Kasumi-1 (cell line): ENCODE measurements around the gene ZNF724.
"Not testable (repeated sequence)": the region's sequence is repeated elsewhere in the genome, so short reads cannot be mapped to it uniquely, and the experiment has no call there.

Experiments
- DNase-seq, 2 experiments: peaks; one replicate each; lab custom pipeline; 2025; lab: John Stamatoyannopoulos, UW

ZNF724 gene

GRCh38 chr19:23249911-23250649, at the start of gene ZNF724:
Gene ZNF724 (minus strand): TSS chr19:23250394. CDS start chr19:23250242, 152 bp downstream.
- peak; percentile 98 for DNase-seq

DNA sequence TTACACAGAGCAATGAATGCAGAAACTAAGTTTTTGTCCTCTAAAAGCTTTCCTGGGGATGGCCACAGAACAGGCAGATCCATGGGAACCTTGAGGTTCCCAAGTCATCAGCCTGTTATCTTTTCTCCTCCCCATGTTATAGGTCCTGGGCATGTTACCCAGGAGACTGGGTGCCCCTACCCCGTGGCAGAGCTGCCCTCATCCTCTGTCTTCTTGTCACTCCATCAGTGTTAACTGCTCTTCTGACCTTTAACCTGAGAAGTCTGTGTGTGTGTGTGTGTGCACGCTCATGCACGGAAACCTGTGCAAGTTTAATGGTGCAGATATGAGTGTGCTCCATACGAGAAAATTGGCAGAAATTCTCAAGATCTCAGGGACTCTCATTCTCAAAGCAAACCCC, 43.9 kb upstream of the ZNF724 start:
- DNase-seq, result no peak

DNA sequence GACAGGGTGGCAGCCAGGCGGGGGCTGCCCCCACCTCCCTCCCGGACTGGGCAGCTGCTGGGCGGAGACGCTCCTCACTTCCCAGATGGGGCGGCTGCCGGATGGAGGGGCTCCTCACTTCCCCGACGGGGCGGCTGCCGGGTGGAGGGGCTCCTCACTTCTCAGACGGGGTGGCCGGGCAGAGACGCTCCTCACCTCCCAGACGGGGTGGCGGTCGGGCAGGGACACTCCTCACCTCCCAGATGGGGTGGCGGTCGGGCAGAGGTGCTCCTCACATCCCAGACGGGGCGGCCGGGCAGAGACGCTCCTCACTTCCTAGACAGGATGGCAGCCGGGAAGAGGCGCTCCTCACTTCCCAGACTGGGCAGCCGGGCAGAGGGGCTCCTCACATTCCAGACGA, 39.8 kb upstream of the ZNF724 start:
- DNase-seq, result not testable (repeated sequence)

DNA sequence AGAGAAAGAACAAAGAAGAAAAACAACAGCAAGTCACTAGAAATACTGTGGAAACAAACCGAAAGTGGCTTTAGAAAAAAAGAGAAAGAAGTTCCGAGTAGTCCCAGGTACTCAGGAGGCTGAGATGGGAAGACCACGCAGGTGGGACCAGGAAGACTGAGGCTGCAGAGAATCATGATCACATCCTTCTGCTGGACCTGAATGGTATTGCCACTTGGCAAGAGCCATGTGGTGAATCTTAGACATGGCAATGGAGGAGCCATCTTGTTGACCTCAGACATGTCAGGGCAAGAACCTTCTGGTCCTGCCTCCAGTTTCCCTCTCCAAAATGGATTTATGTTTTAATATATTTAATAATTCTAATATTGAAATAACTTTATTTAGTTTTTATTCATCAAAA, 37.4 kb upstream of the ZNF724 start:
- DNase-seq, result no peak

DNA sequence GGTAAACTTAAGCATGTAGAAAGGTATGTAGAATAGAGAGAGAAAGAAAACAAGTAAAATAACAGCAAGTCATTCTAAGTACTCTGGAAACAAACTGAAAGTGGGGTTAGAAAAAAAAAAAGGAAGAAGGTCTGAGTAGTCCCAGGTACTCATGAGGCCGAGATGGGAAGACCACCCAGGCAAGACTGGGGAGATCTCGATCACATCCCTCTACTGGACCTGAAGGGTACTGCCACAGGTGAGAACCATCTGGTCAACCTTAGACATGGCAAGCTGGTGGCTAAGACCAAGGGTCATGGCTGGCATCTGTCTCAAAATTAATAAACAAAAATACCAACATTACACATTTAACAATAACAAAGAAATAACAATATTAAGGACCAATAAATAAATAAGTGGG, 36.3 kb upstream of the ZNF724 start:
- DNase-seq, result no peak

DNA sequence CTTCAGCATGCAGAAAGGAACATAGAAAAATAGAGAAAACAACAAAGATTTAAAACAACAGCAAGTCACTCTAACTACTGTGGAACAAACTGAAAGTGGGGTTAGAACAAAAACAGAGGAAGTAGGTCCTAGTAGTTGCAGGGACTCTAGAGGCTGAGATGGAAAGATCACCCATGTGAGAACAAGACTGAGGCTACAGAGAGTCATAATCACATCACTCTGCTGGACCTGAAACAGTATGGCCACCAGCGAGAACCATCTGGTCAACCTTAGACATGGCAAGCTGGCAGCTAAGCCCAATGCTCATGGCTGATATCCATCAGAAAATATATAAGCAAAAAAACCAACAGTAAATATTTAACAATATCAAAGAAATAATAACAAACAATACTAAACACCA, 35.8 kb upstream of the ZNF724 start:
- no peak for DNase-seq

GRCh38 chr19:23285326-23285725, 35.1 kb upstream of the ZNF724 start:
- not testable (repeated sequence) for DNase-seq

DNA sequence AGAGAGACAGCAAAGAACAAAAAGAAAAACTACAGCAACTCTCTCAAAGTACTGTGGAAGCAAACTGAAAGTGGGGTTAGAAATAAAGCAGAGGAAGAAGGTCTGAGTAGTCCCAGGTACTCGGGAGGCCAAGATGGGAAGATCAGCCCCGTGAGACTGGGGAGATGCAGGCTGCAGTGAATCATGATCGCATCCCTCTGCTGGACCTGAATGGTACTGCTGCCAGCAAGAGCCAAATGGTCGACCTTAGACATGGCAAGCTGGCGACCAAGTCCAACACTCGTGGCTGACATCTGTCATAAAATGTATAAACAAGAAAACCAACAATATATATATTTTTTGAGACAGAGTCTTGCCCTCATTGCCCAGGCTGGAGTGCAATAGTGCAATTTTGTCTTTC, 33.7 kb upstream of the ZNF724 start:
- peak; percentile 6 to 31 for DNase-seq

DNA sequence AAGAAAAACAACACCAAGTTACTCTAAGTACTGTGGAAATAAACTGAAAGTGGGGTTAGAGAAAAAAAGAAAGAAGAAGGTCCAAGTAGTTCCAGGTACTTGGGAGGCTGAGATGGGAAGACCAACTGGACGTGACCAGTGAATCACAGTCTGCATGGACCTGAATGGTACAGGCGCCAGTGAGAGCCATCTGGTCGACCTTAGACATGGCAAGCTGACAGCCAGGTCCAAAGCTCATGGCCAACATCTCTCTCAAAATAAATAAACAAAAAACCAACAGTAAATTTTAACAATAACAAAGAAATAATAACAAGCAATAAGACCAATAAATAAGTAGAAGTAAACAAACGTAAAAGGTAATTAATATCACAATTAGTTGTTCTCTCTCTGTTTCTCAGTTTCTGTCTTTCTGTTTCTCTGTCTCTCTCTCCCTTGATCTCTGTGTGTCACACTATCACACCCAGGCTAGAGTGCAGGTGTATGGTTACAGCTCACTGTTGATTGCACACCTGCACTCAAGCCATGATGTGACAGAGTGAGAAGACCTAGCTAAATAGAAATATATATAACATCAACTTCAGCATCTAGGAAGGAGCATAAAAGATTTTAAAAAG, 31.6 kb upstream of the ZNF724 start:
- DNase-seq, result no peak

GRCh38 chr19:23278118-23278517, 27.9 kb upstream of the ZNF724 start:
- DNase-seq, result not testable (repeated sequence)

- peak; percentile 91 to 94 for DNase-seq
These were observed 23.6 kb upstream of the ZNF724 start for GRCh38 chr19:23273590-23274412.

GRCh38 chr19:23273022-23273589, 22.9 kb upstream of the ZNF724 start:
- DNase-seq, result no peak

DNA sequence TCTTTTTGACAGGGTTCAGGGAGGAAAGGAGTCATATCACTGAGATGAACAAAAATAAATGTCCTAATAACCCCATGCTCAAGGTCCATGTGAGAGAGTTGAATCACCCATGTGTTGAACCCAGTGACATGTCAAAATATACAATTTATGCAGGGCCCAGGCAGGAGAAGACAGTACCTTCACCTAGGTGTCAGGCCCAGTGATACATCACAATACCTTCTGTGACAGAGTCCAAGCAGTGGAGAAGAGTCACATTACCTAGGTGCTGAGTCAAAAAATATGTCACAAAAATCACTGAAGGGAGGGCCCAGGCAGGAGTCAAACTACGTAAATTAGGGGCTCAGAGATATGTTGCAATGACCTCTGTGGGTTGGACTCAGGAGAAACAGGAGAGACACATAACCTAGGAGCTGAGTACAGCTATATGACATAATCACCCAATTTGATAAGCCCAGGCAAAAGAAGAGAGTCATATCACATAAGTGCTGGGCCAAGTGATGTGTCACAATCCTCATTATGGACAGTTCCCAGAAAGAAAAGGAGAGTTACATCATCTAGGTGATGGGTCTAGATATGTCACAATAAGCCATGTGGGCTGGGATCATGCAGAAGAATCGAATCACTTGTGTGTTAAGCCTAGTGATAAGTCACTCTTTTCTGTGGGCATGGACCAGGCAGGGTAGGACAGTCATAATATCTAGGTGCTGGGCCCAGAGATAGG, 13.8 kb upstream of the ZNF724 start:
- DNase-seq, result no peak

DNA sequence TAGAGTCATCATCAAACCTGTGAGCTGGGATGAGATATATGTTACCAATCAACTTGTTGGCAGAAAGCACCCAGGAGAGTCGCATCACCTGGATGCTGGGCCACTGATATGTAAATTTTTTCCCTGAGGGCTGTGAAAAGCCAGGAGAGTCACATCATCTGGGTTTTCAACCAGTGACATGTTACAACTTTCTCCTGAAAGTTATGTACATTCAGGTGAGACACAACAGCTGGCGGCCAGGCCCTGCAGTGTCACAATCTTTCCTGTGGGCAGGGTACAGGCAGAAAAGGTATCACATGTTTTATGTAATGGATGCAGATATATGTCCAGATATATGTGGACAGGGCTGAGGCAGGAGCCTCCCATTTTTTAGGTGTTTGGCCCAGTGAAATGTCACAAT, 13.2 kb upstream of the ZNF724 start:
- DNase-seq, result no peak

DNA sequence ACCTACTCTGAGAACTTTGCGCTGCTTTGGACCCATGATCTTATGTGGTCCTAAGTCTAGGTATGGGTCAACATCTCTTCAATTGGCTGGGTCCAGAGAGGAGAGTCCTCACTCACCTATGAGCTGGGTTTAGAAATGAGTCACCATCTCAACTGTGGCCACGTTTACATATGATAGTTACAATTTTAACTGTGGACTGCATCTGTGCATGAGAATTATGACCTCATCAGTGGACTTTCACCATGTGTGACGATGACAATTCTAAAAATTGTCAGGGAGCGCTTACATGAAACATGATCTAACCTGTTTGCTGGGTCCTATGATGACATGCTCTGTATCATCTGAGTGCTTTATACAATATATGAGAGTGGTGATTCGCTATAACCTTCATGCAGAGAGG, 12.7 kb upstream of the ZNF724 start:
- DNase-seq, result no peak

GRCh38 chr19:23261496-23262020, 11.4 kb upstream of the ZNF724 start:
- no peak for DNase-seq

DNA sequence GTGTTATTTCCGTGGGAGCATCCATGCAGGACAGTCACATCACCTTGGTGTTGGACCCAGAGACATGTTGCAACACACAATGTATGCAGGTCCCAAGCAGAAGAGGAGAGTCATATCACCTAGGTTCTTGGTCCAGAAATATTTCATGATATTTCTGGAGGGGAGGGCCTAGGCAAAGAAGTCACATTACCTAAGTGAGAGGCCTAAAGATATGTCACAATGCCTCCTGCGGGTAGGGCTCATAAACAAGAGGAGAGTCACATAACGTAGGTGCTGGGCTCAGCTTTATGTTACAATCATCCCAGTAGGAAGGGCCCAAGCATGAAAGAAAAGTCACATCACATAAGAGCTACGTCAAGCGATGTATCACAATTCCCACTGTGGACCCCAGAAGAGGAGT, 10.8 kb upstream of the ZNF724 start:
- no peak for DNase-seq

GRCh38 chr19:23259961-23260360, 9.8 kb upstream of the ZNF724 start:
- no peak for DNase-seq

- DNase-seq, result no peak
These were observed 5.5 kb upstream of the ZNF724 start for GRCh38 chr19:23255700-23256099.

DNA sequence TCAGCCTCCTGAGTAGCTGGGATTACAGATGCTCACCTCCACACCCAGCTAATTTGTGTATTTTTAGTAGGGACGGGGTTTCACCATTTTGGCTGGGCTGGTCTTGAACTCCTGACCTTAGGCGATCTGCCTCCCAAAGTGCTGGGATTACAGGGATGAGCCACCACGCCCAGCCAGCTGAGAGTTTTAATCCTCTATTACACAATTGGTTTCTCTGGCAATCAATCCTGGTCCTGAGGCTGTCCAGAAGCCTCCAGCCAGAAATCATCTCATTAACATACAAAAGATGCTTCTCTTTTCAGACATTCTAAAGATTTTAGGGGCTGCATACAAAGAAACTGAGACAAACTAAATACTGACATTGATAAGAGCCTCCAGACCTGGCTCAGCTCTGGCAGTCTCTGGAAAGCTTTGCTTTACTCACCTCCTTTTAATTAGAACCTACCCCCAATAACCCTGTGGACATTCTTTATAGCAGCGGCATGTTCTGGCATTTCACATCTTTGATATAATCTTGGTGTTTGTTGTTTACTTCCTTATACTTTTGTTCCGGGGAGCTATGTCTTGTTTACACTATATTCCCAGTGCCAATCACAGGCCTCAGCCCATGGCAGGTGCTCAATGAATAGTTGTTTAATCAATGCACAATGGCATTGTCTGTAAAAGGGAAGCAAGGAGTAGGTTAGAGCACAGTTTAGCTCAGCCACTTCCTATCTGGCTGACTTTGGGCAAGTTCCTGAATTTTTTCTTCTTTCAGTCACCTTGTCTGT, 4.1 kb upstream of the ZNF724 start:
- peak; percentile 43 to 47 for DNase-seq

- not testable (repeated sequence) for DNase-seq
These were observed 3.1 kb upstream of the ZNF724 start for GRCh38 chr19:23253256-23253655.
